Astrocyte (in vitro differentiated cells and primary cell): Measurements from ENCODE around the gene PDZK1IP1. TPM values are rescaled to one million over a fixed set of nuclear protein-coding genes. Genes with fewer than 3 reads are reported as not detected.

Source experiments
- DNase-seq: peaks from one replicate; pipeline ENCODE4 v3.0.0-alpha.2; 2010; ENCODE audit warnings: low read depth
- FAIRE-seq: peaks from 2 replicates; lab custom pipeline; 2011; peaks lifted over from hg19 to GRCh38; lab: Jason Lieb, UNC
- H2AFZ ChIP-seq: 2 replicates; pipeline ENCODE4 v1.6.0; 2012; ENCODE audit warnings: low read depth, low read length, inconsistent platforms
- H3K27ac ChIP-seq: 2 replicates; pipeline ENCODE4 v1.5.1; 2011; ENCODE audit warnings: low read depth, low read length, inconsistent platforms
- H3K27me3 ChIP-seq: 2 replicates; pipeline ENCODE4 v1.6.0; 2011; ENCODE audit warnings: low read length, inconsistent platforms; ENCODE audit not compliant: insufficient read depth
- H3K36me3 ChIP-seq: 2 replicates; pipeline ENCODE4 v1.5.1; 2011; ENCODE audit warnings: low read length, inconsistent platforms; ENCODE audit not compliant: insufficient read depth
- H3K4me1 ChIP-seq: 2 replicates; pipeline ENCODE4 v1.5.1; 2011; ENCODE audit warnings: low read length, inconsistent platforms; ENCODE audit not compliant: insufficient read depth
- H3K4me2 ChIP-seq: 2 replicates; pipeline ENCODE4 v1.6.0; 2012; ENCODE audit warnings: low read length, inconsistent platforms
- H3K4me3 ChIP-seq: 2 replicates; pipeline ENCODE4 v1.5.1; 2011; ENCODE audit warnings: low read depth, mild to moderate bottlenecking, low read length, inconsistent platforms; ENCODE audit not compliant: insufficient read depth
- H3K79me2 ChIP-seq: 2 replicates; pipeline ENCODE4 v1.6.0; 2012; ENCODE audit warnings: mild to moderate bottlenecking, low read length, inconsistent platforms; ENCODE audit not compliant: insufficient read depth
- H3K9ac ChIP-seq: 2 replicates; pipeline ENCODE4 v1.6.0; 2012; ENCODE audit warnings: mild to moderate bottlenecking, low read length, inconsistent platforms
- H3K9me3 ChIP-seq: 2 replicates; pipeline ENCODE4 v1.5.1; 2012; ENCODE audit warnings: low read depth, mild to moderate bottlenecking, low read length, inconsistent platforms; ENCODE audit not compliant: insufficient read depth
- H4K20me1 ChIP-seq: 2 replicates; pipeline ENCODE4 v1.6.0; 2012; ENCODE audit warnings: low read length, inconsistent platforms; ENCODE audit not compliant: insufficient read depth
- H3K27ac Mint-ChIP-seq: one replicate; pipeline ENCODE4 v1.8.0; 2021; ENCODE audit warnings: mild to moderate bottlenecking, mixed read lengths; ENCODE audit not compliant: unreplicated experiment
- H3K27me3 Mint-ChIP-seq: one replicate; pipeline ENCODE4 v1.8.0; 2021; ENCODE audit warnings: low read depth, mixed read lengths; ENCODE audit not compliant: unreplicated experiment
- H3K36me3 Mint-ChIP-seq: one replicate; pipeline ENCODE4 v1.8.0; 2021; ENCODE audit warnings: low read depth, mixed read lengths; ENCODE audit not compliant: unreplicated experiment
- H3K4me1 Mint-ChIP-seq: one replicate; pipeline ENCODE4 v1.8.0; 2021; ENCODE audit warnings: low read depth, mixed read lengths; ENCODE audit not compliant: unreplicated experiment
- H3K4me3 Mint-ChIP-seq: one replicate; pipeline ENCODE4 v1.8.0; 2021; ENCODE audit warnings: mild to moderate bottlenecking, moderate library complexity, mixed read lengths; ENCODE audit not compliant: unreplicated experiment
- H3K9me3 Mint-ChIP-seq: one replicate; pipeline ENCODE4 v1.8.0; 2021; ENCODE audit warnings: mild to moderate bottlenecking, mixed read lengths; ENCODE audit not compliant: unreplicated experiment
- CTCF ChIP-seq: IDR thresholded peaks from 2 replicates; pipeline ENCODE4 v1.5.1; 2011; ENCODE audit warnings: low read depth, mild to moderate bottlenecking, inconsistent platforms, low read length, moderate library complexity; ENCODE audit not compliant: insufficient read depth
- EZH2 ChIP-seq: IDR thresholded peaks from 2 replicates; pipeline ENCODE4 v1.6.1; 2012; ENCODE audit warnings: mild to moderate bottlenecking, low read length, inconsistent platforms; ENCODE audit not compliant: insufficient read depth
- total RNA-seq: library from RNA; stranded (reverse); gene quantifications from 2 replicates; pipeline ENCODE4 v1.2.1, GENCODE V29; 2021

Gene PDZK1IP1
- total RNA-seq, 1 donor from 2014 or later, result 0.34 TPM

DNA sequence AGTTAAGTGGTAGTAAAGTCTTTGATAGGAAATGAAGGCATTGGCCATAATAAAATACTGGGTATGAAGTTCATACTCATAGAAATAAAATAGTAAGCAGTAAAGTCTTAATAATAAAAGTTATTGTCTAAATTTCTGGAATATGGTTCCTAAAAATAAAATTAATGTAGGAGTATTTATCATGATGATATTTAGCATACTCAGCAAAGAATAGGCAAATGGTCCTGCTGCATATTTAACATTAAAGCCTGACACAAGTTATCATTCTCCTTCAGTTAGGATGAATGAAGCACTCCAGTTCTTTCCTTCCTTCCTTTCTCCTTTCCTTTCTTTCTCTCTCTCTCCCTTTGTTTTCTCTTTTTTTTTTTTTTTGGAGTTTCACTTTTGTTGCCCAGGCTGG, 25.3 kb downstream of the PDZK1IP1 start:
- FAIRE-seq (no peak), DNase-seq (no peak)
- Mint-ChIP-seq H3K4me1 (no peaks in the 10 kb centered on the region), H3K36me3 (no peaks in the 10 kb centered on the region), H3K9me3 (peaks cover 6% of the 10 kb centered on the region), H3K4me3 (no peak overlapping the region), H3K27ac (no peak overlapping the region), H3K27me3 (peaks cover 8% of the 10 kb centered on the region)
- Histone ChIP-seq H3K27ac (no peak overlapping the region), H3K9ac (no peak overlapping the region), H2AFZ (no peak overlapping the region), H3K4me2 (no peak overlapping the region), H4K20me1 (no peaks in the 10 kb centered on the region), H3K4me1 (no peaks in the 10 kb centered on the region), H3K9me3 (no peaks in the 10 kb centered on the region), H3K79me2 (no peaks in the 10 kb centered on the region), H3K27me3 (no peaks in the 10 kb centered on the region), H3K36me3 (no peaks in the 10 kb centered on the region), H3K4me3 (no peak overlapping the region)
- TF ChIP-seq CTCF, result no peak
- no peak for TF ChIP-seq EZH2

GRCh38 chr1:47161298-47162040, 28.4 kb downstream of the PDZK1IP1 start:
- H3K27me3 Mint-ChIP-seq, result no peaks in the 10 kb centered on the region

More at GRCh38 chr1:47161298-47162040, 28.4 kb downstream of the PDZK1IP1 start:
- Histone ChIP-seq H3K36me3 (no peaks in the 10 kb centered on the region), H3K27me3 (no peaks in the 10 kb centered on the region), H3K9ac (no peak overlapping the region), H3K4me3 (no peak overlapping the region), H3K27ac (no peak overlapping the region), H3K79me2 (no peaks in the 10 kb centered on the region), H3K4me2 (no peak overlapping the region), H3K9me3 (no peaks in the 10 kb centered on the region), H2AFZ (no peak overlapping the region), H3K4me1 (no peaks in the 10 kb centered on the region), H4K20me1 (no peaks in the 10 kb centered on the region)
- Mint-ChIP-seq H3K4me1 (no peaks in the 10 kb centered on the region), H3K9me3 (peaks cover 6% of the 10 kb centered on the region), H3K4me3 (no peak overlapping the region), H3K27ac (no peak overlapping the region), H3K36me3 (no peaks in the 10 kb centered on the region)
- no peak for TF ChIP-seq CTCF
- no peak for TF ChIP-seq EZH2
- no peak for DNase-seq
- FAIRE-seq, result no peak
